Psoas muscle (tissue), 8 donors: Measurements from ENCODE around the gene JPT2. TPM values are rescaled to one million over a fixed set of nuclear protein-coding genes. Genes with fewer than 3 reads are reported as not detected.

Source experiments
- ATAC-seq, 4 donors: fragments of 200-7000 bp; cut with Tn5 transposase; one replicate each; pipeline ENCODE4 v1.9.1; 2020; ENCODE audit warnings: moderate library complexity in 3 of 4, mild to moderate bottlenecking in 2 of 4
- DNase-seq, 2 donors: peaks; one replicate each; pipeline ENCODE4 v3.0.0-alpha.2; 2020
- H3K27ac ChIP-seq: fragments of 200-600 bp; one replicate; pipeline ENCODE4 v1.8.0; 2022
- H3K27me3 ChIP-seq, 3 donors: fragments of 200-600 bp in 1 of 3; one replicate each; pipeline versions ENCODE4 v1.6.1 to v1.8.0; 2013 to 2022; ENCODE audit warnings: low read length in 2 of 3, mild to moderate bottlenecking in 2 of 3, moderate library complexity in 1 of 3; ENCODE audit not compliant: insufficient read depth in 3 of 3
- H3K36me3 ChIP-seq, 2 donors: fragments of 200-600 bp in 1 of 2; one replicate each; pipeline versions ENCODE4 v1.6.1 to v1.8.0; 2013 to 2022; ENCODE audit warnings: low read depth in 1 of 2, mild to moderate bottlenecking in 1 of 2, moderate library complexity in 1 of 2; ENCODE audit not compliant: insufficient read depth in 1 of 2
- H3K4me1 ChIP-seq: fragments of 200-600 bp; one replicate; pipeline ENCODE4 v1.8.0; 2022
- H3K4me3 ChIP-seq: fragments of 200-600 bp; one replicate; pipeline ENCODE4 v1.8.0; 2022; ENCODE audit warnings: mild to moderate bottlenecking
- H3K9me3 ChIP-seq: fragments of 200-600 bp; one replicate; pipeline ENCODE4 v1.8.0; 2022
- WGBS, 3 donors: extraction: QIAGEN DNeasy Blood & Tissue Kit; methylation state at CpG; one replicate each; pipeline versions ENCODE4 v1.1.6 to v1.1.7; 2013; 5-methylcytosine and 5-hydroxymethylcytosine counted together
- intact Hi-C, 2 donors: fragments of 100-400 bp; cut with DNase I; formaldehyde crosslinking; loops; one replicate each; pipeline versions ENCODE4 v1.11.0 to v1.14.2; 2022
- polyA plus RNA-seq, 3 donors: library from polyadenylated mRNA; stranded (reverse); fragments of 200-250 nt; gene quantifications; one replicate each; pipeline ENCODE4 v1.2.3, GENCODE V29; 2013
- total RNA-seq, 4 donors: library from RNA; stranded (reverse); fragmentation: NEBNext Ultra II Directional in 2 of 4; extraction: Animal tissue kit (Norgen Biotek cat#: 25700) in 2 of 4; gene quantifications; one replicate each; pipeline versions ENCODE4 v1.2.1 to v1.2.4, GENCODE V29; 2021 to 2023
- TF ChIP-seq, protein P1 (sequence below): fragments of 200-600 bp; IDR thresholded peaks from one replicate; pipeline ENCODE4 v1.8.0; 2022; ENCODE audit warnings: antibody characterized with exemption
- donor health status: healthy with polysubstance abuse.
- donor health status: DM: no; HTN: no; CAD: no; lungs with moderate emphysema.
- donor health status: Bipolar disorder and iron deficiency.
- donor health status: healthy.
- donor health status: DM: yes; HTN: yes; CAD: no.
- donor health status: DM: no; HTN: no; CAD: no.
- donor health status: DM: no; HTN: no; CAD: no.
- donor health status: DM: yes; HTN: yes; CAD: no.

Gene JPT2
- total and polyA plus RNA-seq, 7 donors: 14.4 to 30.6 (median 24.1) TPM

- WGBS, 3 donors: 92 to 94% (median 93%) methylated on average over 12 to 13 of the region's 13 CpGs
- Histone ChIP-seq H3K4me3 (no peak overlapping the region), H3K9me3 (no peaks in the 10 kb centered on the region), H3K27me3 (no peaks in the 10 kb centered on the region), H3K4me1 (no peaks in the 10 kb centered on the region), H3K27ac (no peak overlapping the region), H3K36me3 (peaks cover 15 to 96% of the 10 kb centered on the region in 2 donors)
- TF ChIP-seq, protein P1, sequence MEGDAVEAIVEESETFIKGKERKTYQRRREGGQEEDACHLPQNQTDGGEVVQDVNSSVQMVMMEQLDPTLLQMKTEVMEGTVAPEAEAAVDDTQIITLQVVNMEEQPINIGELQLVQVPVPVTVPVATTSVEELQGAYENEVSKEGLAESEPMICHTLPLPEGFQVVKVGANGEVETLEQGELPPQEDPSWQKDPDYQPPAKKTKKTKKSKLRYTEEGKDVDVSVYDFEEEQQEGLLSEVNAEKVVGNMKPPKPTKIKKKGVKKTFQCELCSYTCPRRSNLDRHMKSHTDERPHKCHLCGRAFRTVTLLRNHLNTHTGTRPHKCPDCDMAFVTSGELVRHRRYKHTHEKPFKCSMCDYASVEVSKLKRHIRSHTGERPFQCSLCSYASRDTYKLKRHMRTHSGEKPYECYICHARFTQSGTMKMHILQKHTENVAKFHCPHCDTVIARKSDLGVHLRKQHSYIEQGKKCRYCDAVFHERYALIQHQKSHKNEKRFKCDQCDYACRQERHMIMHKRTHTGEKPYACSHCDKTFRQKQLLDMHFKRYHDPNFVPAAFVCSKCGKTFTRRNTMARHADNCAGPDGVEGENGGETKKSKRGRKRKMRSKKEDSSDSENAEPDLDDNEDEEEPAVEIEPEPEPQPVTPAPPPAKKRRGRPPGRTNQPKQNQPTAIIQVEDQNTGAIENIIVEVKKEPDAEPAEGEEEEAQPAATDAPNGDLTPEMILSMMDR: no peak
- intact Hi-C loops: no loop called here
- no peak for DNase-seq
- no peak for ATAC-seq
Measured at GRCh38 chr16:1657841-1658240, 20.2 kb upstream of the JPT2 start.

GRCh38 chr16:1659031-1659430 is 19.0 kb upstream of the JPT2 start:
- Histone ChIP-seq H3K27me3 (no peaks in the 10 kb centered on the region), H3K27ac (no peak overlapping the region), H3K4me3 (no peak overlapping the region), H3K9me3 (no peaks in the 10 kb centered on the region), H3K36me3 (peaks cover 15 to 96% of the 10 kb centered on the region in 2 donors), H3K4me1 (no peaks in the 10 kb centered on the region)
- TF ChIP-seq, protein P1: no peak
- no peak for ATAC-seq
- intact Hi-C loops: no loop called here
- no peak for DNase-seq
- 90 to 95% (median 92%) methylated on average over 5 of the region's 5 CpGs for whole genome bisulfite sequencing, 3 donors

GRCh38 chr16:1661826-1662225 is 16.3 kb upstream of the JPT2 start:
- intact Hi-C loops: no loop called here
- Histone ChIP-seq H3K36me3 (peaks cover 5 to 96% of the 10 kb centered on the region in 2 donors), H3K4me1 (no peaks in the 10 kb centered on the region), H3K27me3 (no peaks in the 10 kb centered on the region), H3K9me3 (no peaks in the 10 kb centered on the region), H3K4me3 (no peak overlapping the region), H3K27ac (no peak overlapping the region)
- TF ChIP-seq, protein P1: no peak
- ATAC-seq: no peak
- no peak for DNase-seq
- WGBS, 3 donors: 60 to 76% (median 71%) methylated on average over 2 of the region's 2 CpGs

DNA sequence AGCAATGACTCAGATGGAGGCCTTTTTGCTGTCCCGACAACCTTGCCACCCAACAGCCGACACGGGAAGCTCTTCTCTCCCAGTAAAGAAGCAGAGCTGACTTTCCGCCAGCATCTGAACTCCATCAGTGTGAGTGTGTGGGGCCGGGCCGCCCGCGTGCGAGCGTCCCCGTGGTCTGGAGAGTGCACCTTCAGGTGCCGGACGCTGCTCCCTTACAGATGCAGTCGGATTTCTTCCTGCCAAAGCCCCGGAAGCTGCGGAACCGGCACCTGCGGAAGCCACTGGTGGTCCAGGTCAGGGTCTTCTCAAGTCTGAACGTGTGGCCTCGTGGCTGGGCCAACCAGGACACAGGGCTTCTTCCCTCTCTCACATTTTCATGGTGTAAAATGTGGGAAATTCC is 15.5 kb upstream of the JPT2 start:
- no peak for ATAC-seq
- Histone ChIP-seq H3K27me3 (no peaks in the 10 kb centered on the region), H3K4me1 (no peaks in the 10 kb centered on the region), H3K27ac (no peak overlapping the region), H3K9me3 (no peaks in the 10 kb centered on the region), H3K36me3 (peaks cover 5 to 96% of the 10 kb centered on the region in 2 donors), H3K4me3 (no peak overlapping the region)
- intact Hi-C loops: no loop called here
- 92 to 94% (median 93%) methylated on average over 20 of the region's 20 CpGs for WGBS, 3 donors
- no peak for DNase-seq
- TF ChIP-seq, protein P1: no peak

GRCh38 chr16:1665829-1666228 is 12.2 kb upstream of the JPT2 start:
- no peaks in the 10 kb centered on the region for H3K9me3 ChIP-seq
- no peak overlapping the region for H3K27ac ChIP-seq
- no peaks in the 10 kb centered on the region for H3K27me3 ChIP-seq
- intact Hi-C loops: no loop called here
- WGBS, 3 donors: 90 to 92% (median 91%) methylated on average over 15 of the region's 15 CpGs
- no peak for ATAC-seq
- DNase-seq: no peak
- H3K4me1 ChIP-seq: no peaks in the 10 kb centered on the region
- peaks cover 5 to 96% of the 10 kb centered on the region in 2 donors for H3K36me3 ChIP-seq
- TF ChIP-seq, protein P1: no peak
- no peak overlapping the region for H3K4me3 ChIP-seq
